HepG2 (cell line): ENCODE data around the gene PSD4. TPM values are rescaled to one million over a fixed set of nuclear protein-coding genes. Genes with fewer than 3 reads are reported as not detected.

Source experiments
- DR1 ChIP-seq: sonication (generic); formaldehyde crosslinking; IDR thresholded peaks from 2 replicates; pipeline ENCODE4 v1.8.0; 2021; ENCODE audit warnings: mild to moderate bottlenecking, missing genetic modification reagents, inconsistent platforms
- FOXC1 ChIP-seq: sonication (generic); formaldehyde crosslinking; IDR thresholded peaks from 2 replicates; pipeline ENCODE4 v1.8.0; 2022; ENCODE audit warnings: mild to moderate bottlenecking, missing genetic modification reagents, borderline replicate concordance
- FOXK2 ChIP-seq: fragments of 450-650 bp; IDR thresholded peaks from 2 replicates; pipeline ENCODE4 v1.6.1; 2016
- HMGXB3 ChIP-seq: sonication (generic); formaldehyde crosslinking; IDR thresholded peaks from 2 replicates; pipeline ENCODE4 v1.4.0; 2020; ENCODE audit warnings: missing genetic modification reagents, borderline replicate concordance
- HOXA7 ChIP-seq: sonication (generic); formaldehyde crosslinking; IDR thresholded peaks from 2 replicates; pipeline ENCODE4 v1.8.1; 2022; ENCODE audit warnings: mild to moderate bottlenecking, missing genetic modification reagents, moderate library complexity
- RBM22 ChIP-seq: fragments of 200-400 bp; formaldehyde crosslinking; optimal IDR thresholded peaks from 2 replicates; pipeline ENCODE3; 2017; ENCODE audit warnings: mild to moderate bottlenecking, low read length, moderate library complexity
- REXO4 ChIP-seq: sonication (generic); formaldehyde crosslinking; IDR thresholded peaks from 2 replicates; pipeline ENCODE4 v1.8.0; 2022; ENCODE audit warnings: missing genetic modification reagents, mild to moderate bottlenecking, borderline replicate concordance
- ZBTB3 ChIP-seq: sonication (generic); formaldehyde crosslinking; IDR thresholded peaks from 2 replicates; pipeline ENCODE4 v1.4.0; 2020; ENCODE audit warnings: low read depth, mild to moderate bottlenecking, moderate library complexity, missing genetic modification reagents, borderline replicate concordance
- ZBTB34 ChIP-seq: sonication (generic); formaldehyde crosslinking; IDR thresholded peaks from 2 replicates; pipeline ENCODE4 v1.8.0; 2022; ENCODE audit warnings: mild to moderate bottlenecking, missing genetic modification reagents
- ZC3H13 ChIP-seq: sonication (generic); formaldehyde crosslinking; IDR thresholded peaks from 2 replicates; pipeline ENCODE4 v1.8.1; 2023; ENCODE audit warnings: mild to moderate bottlenecking, missing genetic modification reagents, moderate library complexity
- ZMYM3 ChIP-seq: sonication (generic); formaldehyde crosslinking; IDR thresholded peaks from 2 replicates; pipeline ENCODE4 v1.5.1; 2020; ENCODE audit warnings: mild to moderate bottlenecking, missing genetic modification reagents
- ZNF782 ChIP-seq: sonication (generic); formaldehyde crosslinking; IDR thresholded peaks from 2 replicates; pipeline ENCODE4 v1.4.0; 2020; ENCODE audit warnings: missing genetic modification reagents, mild to moderate bottlenecking, borderline replicate concordance
- ZNF850 ChIP-seq: sonication (generic); formaldehyde crosslinking; conservative IDR thresholded peaks from 2 replicates; pipeline ENCODE4 v1.9.0; 2021; ENCODE audit warnings: mild to moderate bottlenecking, missing genetic modification reagents
- ZZZ3 ChIP-seq: sonication (generic); formaldehyde crosslinking; IDR thresholded peaks from 2 replicates; pipeline ENCODE4 v1.4.0; 2020; ENCODE audit warnings: missing genetic modification reagents, mild to moderate bottlenecking, borderline replicate concordance
- polyA plus RNA-seq, 8 experiments: library from polyadenylated mRNA; depleted of rRNA in 3 of 8; stranded (reverse) in 7 of 8; unstranded in 1 of 8; fragments of >200 nt; fragmentation: Illumina TruSeq in 4 of 8; extraction: Trizol in 4 of 8; gene quantifications; 2 replicates each; pipeline versions ENCODE4 v1.2.1 to v1.2.3, GENCODE V29; 2011 to 2016; ENCODE audit warnings: low read depth in 4 of 8, missing spikeins in 1 of 8, mixed read lengths in 1 of 8; ENCODE audit not compliant: insufficient read depth in 1 of 8
- total RNA-seq, 5 experiments: library from RNA; depleted of rRNA; stranded (reverse); fragments of >200 nt; fragmentation: Illumina TruSeq; extraction: Trizol; gene quantifications; 2 replicates each; pipeline ENCODE4 v1.2.3, GENCODE V29; 2016; ENCODE audit warnings: low read depth in 1 of 5
- TF ChIP-seq, protein P1 (sequence below): sonication (generic); formaldehyde crosslinking; IDR thresholded peaks from 2 replicates; pipeline ENCODE4 v1.5.0; 2020; ENCODE audit warnings: missing genetic modification reagents, mild to moderate bottlenecking, borderline replicate concordance
- TF ChIP-seq, protein P2 (sequence below): sonication (generic); formaldehyde crosslinking; IDR thresholded peaks from 2 replicates; pipeline ENCODE4 v1.5.0; 2020; ENCODE audit warnings: missing genetic modification reagents
- TF ChIP-seq, protein P3 (sequence below): sonication (generic); formaldehyde crosslinking; conservative IDR thresholded peaks from 2 replicates; pipeline ENCODE4 v1.4.0; 2020; ENCODE audit warnings: missing genetic modification reagents
- TF ChIP-seq, protein P4 (sequence below): sonication (generic); formaldehyde crosslinking; IDR thresholded peaks from 2 replicates; pipeline ENCODE4 v1.5.0; 2020; ENCODE audit warnings: missing genetic modification reagents

PSD4 gene
- total and polyA plus RNA-seq, 2 of the 13 experiments (the other 11 are each of a cell fraction or from before 2014, with no cell fraction given), result 5.8 to 9.4 TPM

- TF ChIP-seq ZC3H13 (CRISPR knock-in tag) (no peak), DR1 (no peak), ZNF850 (CRISPR knock-in tag) (no peak), FOXC1 (no peak), ZNF782 (CRISPR knock-in tag) (no peak), ZBTB34 (peak; percentile 93), RBM22 (peak; percentile 95), FOXK2 (peak; percentile 88), ZZZ3 (CRISPR knock-in tag) (no peak), REXO4 (CRISPR knock-in tag) (no peak), HOXA7 (no peak), HMGXB3 (CRISPR knock-in tag) (0 out of 2 replicates have a peak, but pooled peaks have one; percentile 67), ZMYM3 (peak; percentile 27; the same call in 1 of the 2 replicates), ZBTB3 (CRISPR knock-in tag) (no peak)
- TF ChIP-seq, protein P1, sequence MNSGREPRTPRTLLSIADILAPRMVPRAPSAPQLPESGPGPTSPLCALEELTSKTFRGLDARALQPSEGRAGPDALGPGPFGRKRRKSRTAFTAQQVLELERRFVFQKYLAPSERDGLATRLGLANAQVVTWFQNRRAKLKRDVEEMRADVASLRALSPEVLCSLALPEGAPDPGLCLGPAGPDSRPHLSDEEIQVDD (CRISPR knock-in tag), result no peak
- TF ChIP-seq, protein P2, sequence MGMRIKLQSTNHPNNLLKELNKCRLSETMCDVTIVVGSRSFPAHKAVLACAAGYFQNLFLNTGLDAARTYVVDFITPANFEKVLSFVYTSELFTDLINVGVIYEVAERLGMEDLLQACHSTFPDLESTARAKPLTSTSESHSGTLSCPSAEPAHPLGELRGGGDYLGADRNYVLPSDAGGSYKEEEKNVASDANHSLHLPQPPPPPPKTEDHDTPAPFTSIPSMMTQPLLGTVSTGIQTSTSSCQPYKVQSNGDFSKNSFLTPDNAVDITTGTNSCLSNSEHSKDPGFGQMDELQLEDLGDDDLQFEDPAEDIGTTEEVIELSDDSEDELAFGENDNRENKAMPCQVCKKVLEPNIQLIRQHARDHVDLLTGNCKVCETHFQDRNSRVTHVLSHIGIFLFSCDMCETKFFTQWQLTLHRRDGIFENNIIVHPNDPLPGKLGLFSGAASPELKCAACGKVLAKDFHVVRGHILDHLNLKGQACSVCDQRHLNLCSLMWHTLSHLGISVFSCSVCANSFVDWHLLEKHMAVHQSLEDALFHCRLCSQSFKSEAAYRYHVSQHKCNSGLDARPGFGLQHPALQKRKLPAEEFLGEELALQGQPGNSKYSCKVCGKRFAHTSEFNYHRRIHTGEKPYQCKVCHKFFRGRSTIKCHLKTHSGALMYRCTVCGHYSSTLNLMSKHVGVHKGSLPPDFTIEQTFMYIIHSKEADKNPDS (CRISPR knock-in tag), result no peak
- TF ChIP-seq, protein P3, sequence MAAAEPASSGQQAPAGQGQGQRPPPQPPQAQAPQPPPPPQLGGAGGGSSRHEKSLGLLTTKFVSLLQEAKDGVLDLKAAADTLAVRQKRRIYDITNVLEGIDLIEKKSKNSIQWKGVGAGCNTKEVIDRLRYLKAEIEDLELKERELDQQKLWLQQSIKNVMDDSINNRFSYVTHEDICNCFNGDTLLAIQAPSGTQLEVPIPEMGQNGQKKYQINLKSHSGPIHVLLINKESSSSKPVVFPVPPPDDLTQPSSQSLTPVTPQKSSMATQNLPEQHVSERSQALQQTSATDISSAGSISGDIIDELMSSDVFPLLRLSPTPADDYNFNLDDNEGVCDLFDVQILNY (CRISPR knock-in tag), result no peak
- TF ChIP-seq, protein P4, sequence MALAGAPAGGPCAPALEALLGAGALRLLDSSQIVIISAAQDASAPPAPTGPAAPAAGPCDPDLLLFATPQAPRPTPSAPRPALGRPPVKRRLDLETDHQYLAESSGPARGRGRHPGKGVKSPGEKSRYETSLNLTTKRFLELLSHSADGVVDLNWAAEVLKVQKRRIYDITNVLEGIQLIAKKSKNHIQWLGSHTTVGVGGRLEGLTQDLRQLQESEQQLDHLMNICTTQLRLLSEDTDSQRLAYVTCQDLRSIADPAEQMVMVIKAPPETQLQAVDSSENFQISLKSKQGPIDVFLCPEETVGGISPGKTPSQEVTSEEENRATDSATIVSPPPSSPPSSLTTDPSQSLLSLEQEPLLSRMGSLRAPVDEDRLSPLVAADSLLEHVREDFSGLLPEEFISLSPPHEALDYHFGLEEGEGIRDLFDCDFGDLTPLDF (CRISPR knock-in tag), result no peak
Measured at GRCh38 chr2:113218283-113219091, 44.7 kb downstream of the PSD4 start (continued).
